RWPE1 (cell line): ENCODE data around the gene EPB41L2.
A peak's percentile ranks its signal among the peaks of the same experiment; 100 is the strongest.

Source experiments
- CTCF ChIA-PET: fragments of 350-600 bp; sonication (Branson Sonifier 250); formaldehyde crosslinking; extraction: SDS; loops from one replicate; lab custom pipeline; 2021; lab: Yijun Ruan, JAX
- POLR2A ChIA-PET: fragments of 400-600 bp; formaldehyde crosslinking; extraction: SDS; loops from one replicate; lab custom pipeline; 2020; ENCODE audit warnings: antibody characterized with exemption; ENCODE audit not compliant: low non-redundant PET; lab: Yijun Ruan, JAX
- DNase-seq: peaks from one replicate; pipeline ENCODE4 v3.0.0; 2012; ENCODE audit warnings: low spot score
- H3K27ac ChIP-seq: fragments of 450-650 bp; 2 replicates; pipeline ENCODE4 v1.5.1; 2017
- TF ChIP-seq, protein P1 (sequence below): fragments of 450-650 bp; conservative IDR thresholded peaks from 2 replicates; pipeline ENCODE4 v1.5.1; 2017; ENCODE audit warnings: low read depth, mild to moderate bottlenecking

Gene EPB41L2

DNA sequence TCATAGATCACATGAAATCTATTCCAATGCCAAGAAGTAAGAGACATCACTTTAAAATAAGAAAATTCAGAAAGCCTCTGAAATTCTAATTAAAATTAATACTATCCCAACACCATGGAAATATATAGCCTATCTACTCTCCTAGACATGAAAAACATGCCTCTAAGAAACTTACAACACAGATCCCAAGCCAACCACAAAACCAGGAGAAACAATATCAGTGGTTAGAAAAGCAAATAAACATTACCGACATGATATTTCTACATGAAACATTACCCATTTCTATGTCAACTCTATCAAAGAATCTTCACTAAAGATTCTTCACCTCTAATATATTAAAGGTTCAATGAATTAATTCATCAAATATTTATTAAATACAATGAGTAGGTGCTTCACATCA is 4.8 kb downstream of the EPB41L2 start:
- CTCF ChIA-PET = no interaction called here

DNA sequence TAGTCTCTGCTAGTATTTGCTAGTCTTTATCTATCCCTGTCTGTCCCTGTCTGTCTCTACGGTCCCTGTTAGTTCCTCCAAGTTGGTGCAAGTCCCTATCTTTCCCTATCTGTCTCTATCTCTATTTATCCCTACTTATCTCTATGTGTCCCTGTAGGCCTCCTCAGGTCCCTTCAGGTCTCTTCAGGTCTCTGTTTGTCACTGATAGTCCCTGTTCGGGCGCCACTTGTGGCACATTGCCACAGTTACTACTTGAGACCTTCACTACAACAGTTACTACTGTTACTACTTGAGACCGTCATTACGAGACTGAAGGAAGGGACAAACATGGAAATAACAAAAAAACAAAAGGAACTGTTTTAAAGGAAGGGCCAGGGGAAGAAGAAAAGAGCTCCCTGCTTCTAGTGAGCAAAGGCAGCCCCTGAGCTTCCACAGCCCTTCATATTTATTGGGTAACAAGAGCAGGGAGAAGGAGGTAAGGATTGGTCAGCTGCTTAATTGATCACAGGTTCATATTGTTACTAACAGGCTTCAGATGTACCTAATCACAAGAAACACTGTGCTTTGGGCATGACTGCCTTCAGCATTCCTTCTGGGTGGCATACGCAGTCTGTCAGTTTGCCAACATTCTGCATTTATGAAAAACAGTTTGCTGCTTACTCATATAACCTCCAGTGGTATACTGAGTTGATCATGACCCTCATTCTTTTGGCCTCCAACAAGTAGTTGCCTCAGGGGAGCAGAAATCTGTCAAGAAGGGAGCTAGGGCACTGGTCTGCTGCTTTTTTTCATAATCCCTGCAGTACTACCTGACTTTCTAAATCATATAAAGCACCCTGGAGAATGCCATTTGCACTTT is 8.4 kb downstream of the EPB41L2 start:
- CTCF ChIA-PET = no interaction called here
- TF ChIP-seq, protein P1, sequence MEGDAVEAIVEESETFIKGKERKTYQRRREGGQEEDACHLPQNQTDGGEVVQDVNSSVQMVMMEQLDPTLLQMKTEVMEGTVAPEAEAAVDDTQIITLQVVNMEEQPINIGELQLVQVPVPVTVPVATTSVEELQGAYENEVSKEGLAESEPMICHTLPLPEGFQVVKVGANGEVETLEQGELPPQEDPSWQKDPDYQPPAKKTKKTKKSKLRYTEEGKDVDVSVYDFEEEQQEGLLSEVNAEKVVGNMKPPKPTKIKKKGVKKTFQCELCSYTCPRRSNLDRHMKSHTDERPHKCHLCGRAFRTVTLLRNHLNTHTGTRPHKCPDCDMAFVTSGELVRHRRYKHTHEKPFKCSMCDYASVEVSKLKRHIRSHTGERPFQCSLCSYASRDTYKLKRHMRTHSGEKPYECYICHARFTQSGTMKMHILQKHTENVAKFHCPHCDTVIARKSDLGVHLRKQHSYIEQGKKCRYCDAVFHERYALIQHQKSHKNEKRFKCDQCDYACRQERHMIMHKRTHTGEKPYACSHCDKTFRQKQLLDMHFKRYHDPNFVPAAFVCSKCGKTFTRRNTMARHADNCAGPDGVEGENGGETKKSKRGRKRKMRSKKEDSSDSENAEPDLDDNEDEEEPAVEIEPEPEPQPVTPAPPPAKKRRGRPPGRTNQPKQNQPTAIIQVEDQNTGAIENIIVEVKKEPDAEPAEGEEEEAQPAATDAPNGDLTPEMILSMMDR = no peak
- no peak for DNase-seq
- POLR2A ChIA-PET = no interaction called here
- H3K27ac ChIP-seq = no peak overlapping the region

More for the DNA sequence above, 4.8 kb downstream of the EPB41L2 start:
- TF ChIP-seq, protein P1 = no peak
- no peak for DNase-seq
- POLR2A ChIA-PET = no interaction called here
- H3K27ac ChIP-seq = no peak overlapping the region

DNA sequence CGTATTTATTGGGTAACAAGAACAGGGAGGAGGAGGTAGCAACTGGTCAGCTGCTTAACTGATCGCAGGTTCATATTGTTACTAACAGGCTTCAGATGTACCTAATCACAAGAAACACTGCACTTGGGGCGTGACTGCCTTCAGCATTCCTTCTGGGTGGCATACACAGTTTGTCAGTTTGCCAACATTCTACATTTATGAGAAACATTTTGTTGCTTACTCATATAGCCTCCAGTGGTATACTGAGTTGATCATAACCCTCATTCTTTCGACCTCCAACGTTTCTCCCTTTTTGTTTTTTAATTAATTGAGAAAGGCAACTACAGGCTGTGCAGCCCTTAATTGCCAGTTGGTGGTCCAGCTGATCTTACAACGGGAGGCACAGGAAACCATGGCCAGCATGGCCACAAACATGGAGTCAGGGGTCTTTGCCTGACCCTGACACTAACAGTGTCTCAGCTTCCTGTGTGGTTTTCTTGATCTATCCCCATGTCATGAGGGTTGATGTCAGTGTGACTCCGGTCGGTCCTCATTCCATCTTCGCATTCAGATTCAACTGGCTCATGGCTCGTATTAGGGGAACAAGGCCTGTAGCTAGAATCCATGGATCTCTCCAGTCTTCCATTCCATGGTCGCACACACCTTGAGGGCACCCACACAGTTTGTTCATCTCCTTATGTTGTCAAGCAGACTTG is 9.4 kb downstream of the EPB41L2 start:
- H3K27ac ChIP-seq = peak overlapping the region; percentile 27; the same call in 1 of the 2 replicates
- peak; percentile 30 for DNase-seq
- TF ChIP-seq, protein P1 = no peak
- ChIA-PET POLR2A (no interaction called here), CTCF (interaction anchor here (0.6 kb wide), 1 partner anchor 144 kb away, joined by 7 read pairs; no protein-coding TSS in a partner anchor)

DNA sequence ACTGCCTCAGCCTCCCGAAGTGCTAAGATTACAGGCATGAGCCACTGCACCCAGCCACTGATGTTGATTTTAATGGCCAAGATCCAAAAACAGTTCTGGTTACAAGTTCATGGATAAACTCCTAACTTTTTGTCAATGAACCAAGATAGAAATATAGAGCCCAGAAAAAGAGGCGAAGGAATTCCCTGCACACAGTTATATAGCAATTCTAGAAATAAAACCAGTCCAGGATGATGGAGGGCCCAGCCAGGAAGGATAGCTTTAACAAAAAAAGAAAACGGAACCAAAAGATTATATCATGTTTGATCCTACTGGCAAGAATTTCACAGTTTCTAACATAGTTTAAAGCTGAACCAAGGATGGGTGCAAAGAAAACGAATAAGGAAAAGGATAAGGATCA is 10.9 kb downstream of the EPB41L2 start:
- ChIA-PET POLR2A (no interaction called here), CTCF (interaction anchor here (0.5 kb wide), 1 partner anchor 77 kb away, joined by 4 read pairs; no protein-coding TSS in a partner anchor)
- no peak for DNase-seq
- H3K27ac ChIP-seq = no peak overlapping the region
- TF ChIP-seq, protein P1 = no peak

- ChIA-PET CTCF (no interaction called here), POLR2A (no interaction called here)
- H3K27ac ChIP-seq = no peak overlapping the region
- TF ChIP-seq, protein P1 = no peak
- DNase-seq = no peak
These were observed 11.7 kb downstream of the EPB41L2 start for GRCh38 chr6:131051341-131051740.

DNA sequence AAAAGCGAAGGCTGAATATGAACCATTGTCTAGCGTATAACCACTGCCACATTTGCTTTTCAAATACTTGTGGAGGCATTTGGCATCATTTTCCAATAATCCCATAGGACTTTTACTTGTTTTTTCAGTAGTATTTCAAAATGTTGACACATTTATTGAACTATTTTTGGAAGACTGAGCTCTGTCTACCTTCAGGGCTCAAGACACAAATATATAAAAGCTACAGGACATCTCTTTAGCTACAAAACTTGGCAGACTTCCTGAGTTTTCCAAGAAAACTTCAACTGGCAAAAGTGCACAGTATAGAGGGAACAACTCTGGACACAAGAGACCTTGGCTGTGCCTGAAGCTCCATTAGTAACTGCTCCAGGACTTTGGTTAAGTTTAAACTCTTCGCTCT is 13.4 kb downstream of the EPB41L2 start:
- no peak overlapping the region for H3K27ac ChIP-seq
- ChIA-PET POLR2A (no interaction called here), CTCF (interaction anchor here (0.7 kb wide), 1 partner anchor 164 kb away, joined by 3 read pairs; no protein-coding TSS in a partner anchor)
- DNase-seq = no peak
- TF ChIP-seq, protein P1 = no peak
